Measurements from ENCODE around the gene SGK2. TPM values are rescaled to one million over a fixed set of nuclear protein-coding genes. Genes with fewer than 3 reads are reported as not detected.

Gene SGK2
- 0.90 TPM for polyA plus RNA-seq (ENCODE audit: insufficient read length)

DNA sequence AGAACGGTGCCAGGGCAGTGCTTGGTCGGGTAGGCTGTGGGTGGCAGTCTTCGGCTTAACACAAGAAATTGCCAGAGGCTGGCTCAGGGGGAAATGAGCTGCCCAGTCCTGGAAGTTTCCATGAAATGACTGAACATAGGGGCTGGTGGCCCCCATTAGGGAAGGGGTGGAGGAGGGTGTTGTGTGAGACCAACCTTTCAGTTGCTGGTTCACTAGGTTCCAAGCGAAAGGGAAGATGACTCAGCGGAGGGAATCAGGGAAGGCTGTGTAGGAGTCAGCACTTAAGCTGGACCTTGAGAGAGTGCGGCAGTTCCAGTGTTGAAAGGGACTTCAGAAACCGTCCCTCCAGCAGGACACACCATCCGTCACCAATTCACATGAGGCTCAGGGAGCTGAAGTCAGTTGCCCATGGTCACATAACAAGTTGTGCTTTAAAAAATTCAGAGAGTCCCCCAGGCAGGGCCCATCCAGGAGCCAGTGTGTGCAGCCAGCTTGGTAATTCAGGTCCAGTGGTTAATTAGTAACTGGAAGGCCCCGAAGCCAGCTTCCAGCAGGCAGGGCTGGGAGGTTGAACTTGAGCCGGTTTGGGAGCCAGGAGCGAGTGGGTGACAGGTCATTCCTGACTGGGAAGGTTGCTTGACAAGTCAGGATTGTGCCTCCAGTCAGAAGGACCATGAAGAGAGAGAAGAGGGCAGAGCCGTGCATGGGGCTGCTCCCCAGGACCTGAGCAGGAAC is at the start of gene SGK2:
Gene SGK2 (plus strand): TSS at position 616 of the 735 bp plus-strand sequence. CDS start 7,469 bp downstream, outside the sequence.
- no peak for DNase-seq

DNA sequence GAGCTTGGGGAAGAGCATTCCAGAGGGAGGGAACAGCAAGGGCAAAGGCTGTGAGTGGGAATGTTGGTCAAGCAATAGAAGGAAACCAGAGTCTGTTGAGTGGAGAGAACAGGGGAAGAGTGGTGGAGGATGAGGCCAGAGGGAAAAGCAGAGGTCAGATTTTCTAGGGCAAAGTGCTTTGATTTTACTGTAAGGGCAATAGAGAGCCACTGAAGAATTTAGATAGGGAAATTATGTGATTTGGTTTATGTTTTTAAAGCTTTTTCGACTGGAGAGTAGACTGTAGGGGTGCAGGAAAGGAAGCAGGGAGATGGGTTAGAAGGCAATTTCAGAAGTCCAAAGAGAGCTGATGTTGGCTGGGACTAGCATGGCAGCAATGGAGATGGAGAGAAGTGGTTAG is 46.9 kb upstream of the SGK2 start:
- DNase-seq, result no peak

DNA sequence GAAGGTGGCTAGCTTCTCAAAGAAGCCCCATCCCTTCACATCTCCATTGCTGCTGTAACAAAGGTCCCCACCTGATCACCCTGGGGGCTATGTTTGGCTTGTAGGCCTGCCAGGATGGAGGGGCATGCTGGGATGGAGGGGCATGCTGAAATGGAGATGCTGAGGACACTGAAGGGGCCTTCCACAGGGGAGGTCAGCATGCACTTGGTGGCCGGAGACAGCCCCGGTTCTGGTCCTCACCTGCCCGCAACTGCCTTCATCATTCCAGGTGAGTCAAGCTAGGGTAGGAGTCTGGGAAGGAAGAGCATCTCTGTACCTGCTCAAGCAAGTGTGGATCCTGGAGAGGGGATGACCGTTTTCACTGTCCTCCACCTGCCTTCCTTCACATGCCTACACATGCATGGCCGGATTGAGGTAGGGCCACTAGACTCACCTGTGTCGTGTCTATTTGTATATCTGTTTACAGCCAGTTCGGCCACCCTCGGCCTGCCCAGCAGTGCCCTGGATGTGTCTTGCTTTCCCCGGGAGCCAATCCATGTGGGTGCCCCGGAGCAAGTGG is 45.4 kb upstream of the SGK2 start:
- no peak for DNase-seq

DNA sequence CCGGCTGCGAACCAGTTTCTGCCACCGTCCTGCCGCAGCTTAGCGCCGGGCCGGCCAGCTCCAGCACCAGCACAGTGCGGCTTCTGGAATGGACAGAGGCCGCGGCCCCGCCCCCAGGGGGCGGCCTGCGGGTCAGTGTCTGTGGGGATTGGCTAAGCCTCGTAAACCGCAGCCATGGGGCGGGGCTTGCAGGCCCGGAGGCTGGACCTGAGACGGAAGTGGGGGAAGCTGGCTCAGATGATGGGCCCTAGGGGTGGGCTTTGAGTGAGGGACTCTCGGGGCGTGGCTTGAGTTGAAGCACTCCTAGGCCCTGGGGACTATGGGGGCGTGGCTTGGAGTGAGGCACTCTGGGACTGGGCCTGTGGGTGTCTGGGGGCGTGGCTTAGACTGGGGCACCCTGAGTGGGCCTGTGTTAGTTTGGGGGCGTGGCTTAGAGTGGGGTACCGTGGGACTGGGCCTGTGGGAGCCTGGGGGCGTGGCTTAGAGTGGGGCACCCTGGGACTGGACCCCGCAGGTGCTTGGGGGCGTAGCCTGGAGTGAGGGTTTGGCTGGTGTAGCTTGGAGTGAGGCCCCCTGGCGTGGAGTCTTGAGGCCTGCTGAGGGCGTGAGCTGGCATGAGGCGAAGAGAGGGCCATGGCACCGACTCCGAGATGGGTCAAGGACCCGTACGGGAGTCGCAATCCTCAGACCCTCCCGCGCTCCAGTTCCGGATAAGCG is 44.7 kb upstream of the SGK2 start:
- peak; percentile 86 for DNase-seq

GRCh38 chr20:43514648-43514999 is 44.2 kb upstream of the SGK2 start:
- DNase-seq, result no peak

DNA sequence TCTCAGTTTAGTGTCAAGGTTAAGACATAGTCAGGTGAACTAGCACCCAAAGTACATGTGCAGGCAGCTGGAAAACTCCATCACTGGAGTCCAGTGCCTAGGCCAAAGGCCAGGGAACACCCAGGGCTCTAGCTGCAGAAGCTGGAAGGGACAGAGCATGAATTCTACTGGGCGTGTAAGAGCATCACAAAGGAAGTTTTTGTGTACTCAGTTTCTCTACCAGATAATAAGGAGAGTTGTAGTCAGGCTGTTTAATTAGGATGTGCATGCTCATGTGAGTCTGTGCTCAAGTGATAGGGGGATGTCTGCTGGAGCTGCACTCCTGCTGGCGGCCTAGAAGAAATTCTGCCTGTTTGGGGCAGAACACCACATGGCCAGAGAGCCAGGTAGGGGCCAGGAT is 43.2 kb upstream of the SGK2 start:
- no peak for DNase-seq

DNA sequence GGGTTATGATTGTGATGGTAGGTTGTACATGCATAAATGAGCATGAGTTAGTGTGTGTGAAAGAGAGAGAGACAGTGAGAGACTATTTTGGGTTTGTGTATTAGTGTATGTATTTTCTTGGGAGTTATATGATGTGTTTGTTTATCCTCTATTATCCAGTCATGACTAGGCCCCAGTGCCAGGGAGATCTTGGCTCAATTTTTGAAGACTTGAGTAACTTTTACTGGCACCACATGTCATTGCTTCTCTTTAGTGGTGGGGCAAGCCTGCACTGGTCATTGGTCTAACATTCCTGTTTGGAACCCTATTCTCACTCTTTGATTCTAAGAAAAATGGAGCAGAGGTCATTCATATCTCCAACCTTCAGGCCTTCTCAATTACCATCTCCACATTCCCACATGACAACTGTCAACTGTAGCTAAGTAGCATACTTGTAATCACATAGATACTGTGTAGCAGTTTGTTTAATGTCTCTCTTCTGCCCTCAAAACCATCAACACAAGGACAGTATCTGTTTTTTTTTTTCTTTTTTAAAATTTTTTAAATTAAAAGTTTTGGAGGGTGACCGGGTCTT is 42.5 kb upstream of the SGK2 start:
- no peak for DNase-seq

DNA sequence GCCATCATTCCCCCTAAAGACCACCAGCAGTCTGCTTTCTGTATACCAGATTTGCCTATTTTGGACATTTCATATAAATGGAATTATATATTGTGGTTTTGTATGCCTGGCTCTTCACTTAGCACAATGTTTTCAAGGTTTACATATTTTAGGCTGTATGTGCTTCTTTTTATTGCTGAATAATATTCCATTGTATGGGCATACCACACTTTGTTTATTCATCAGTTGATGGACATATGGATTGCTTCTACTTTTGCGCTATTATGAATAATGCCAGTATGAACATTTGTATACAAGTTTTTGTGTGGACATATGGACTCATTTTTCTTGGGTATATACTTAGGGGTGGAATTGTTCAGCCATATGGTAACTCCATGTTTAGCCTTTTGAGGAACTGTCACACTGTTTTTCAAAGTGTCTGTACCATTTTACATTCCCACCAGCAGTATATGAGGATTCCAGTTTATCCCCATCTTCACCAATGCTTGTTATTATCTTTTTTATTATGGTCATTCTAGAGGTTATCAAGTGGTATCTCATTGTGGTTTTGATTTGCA is 38.7 kb upstream of the SGK2 start:
- DNase-seq, result no peak

- DNase-seq, result no peak
These were observed 33.8 kb upstream of the SGK2 start for GRCh38 chr20:43525021-43525420.

- no peak for DNase-seq
These were observed 30.5 kb upstream of the SGK2 start for GRCh38 chr20:43528258-43528875.

DNA sequence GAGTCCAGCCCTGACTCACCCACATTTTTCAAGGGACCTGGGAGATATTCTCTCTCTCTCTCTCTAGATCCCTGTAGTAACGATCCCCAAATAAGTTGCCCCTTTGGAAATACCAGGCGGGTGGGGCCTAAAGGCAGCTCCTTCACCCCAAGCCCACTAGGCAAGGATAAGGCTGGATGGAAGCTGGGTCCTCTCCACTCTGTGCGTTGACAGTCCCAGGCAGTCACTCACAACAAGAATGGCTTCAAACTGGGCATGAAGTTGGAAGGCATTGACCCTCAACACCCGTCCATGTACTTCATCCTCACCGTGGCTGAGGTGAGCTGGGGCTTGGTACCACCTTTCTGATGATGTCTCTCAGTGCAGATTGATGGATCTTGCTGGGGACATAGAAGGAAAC is 29.8 kb upstream of the SGK2 start:
- no peak for DNase-seq

GRCh38 chr20:43529457-43530153 is 29.2 kb upstream of the SGK2 start:
- DNase-seq, result no peak

DNA sequence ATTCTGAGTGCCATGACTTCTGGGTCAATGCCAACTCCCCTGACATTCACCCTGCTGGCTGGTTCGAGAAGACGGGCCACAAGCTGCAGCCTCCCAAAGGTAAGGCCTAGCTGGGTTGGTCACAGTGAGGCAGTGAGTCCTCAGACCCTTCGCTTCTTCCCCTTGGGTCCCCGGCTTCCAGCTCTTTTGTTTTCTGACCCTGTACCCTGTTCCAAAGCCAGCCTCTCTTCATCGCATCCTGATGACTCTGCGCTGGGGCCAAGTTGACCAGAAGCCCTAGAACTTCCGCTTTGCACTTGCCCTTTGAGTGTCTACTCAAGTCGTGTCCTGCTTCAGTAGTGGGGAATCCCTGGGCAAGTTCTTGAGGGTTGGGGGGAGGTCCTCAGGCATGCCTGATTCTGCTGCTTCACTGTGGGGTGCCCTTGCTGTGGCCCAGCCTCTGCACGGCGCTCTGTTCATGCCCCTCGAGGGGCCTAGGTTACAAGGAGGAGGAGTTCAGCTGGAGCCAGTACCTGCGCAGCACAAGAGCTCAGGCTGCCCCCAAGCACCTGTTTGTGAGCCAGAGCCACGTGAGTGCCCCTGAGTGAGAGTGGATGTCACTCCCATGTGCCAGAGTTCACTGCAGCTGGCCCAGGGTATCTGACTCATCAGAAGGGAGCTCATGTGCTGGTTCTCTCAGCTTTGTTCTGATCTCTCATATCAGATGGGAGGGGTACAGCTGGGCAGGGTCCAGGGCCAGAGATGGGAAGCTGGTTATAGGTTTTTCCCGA is 28.3 kb upstream of the SGK2 start:
- DNase-seq, result no peak

- no peak for DNase-seq
These were observed 27.8 kb upstream of the SGK2 start for GRCh38 chr20:43531091-43531443.

DNA sequence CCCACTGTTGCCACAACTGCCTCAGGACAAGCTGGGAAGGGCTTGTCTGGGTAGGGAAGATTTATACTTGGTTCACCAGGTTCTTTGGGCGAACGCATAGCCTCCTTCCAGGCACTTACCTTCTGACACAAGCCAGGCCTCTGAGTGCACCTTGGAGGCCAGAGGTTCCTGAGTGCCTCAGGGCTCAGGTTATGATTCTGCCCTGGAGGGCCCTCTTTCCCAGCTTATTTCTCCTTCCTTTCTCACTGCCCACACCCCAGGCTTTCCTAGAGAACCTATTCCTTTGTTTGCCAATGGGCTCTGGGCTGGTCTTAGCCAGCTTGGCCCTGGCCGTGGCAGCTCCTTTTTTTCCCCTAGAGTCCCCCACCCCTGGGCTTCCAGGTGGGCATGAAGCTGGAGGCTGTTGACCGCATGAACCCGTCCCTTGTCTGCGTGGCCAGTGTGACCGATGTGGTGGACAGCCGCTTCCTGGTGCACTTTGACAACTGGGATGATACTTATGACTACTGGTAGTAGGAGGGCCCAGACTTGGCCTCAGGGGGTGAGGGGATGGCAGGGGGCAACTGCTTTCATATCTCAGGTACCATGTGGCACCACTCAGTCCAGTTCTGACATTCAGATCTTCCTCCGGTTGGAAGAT is 26.3 kb upstream of the SGK2 start:
- DNase-seq, result no peak

DNA sequence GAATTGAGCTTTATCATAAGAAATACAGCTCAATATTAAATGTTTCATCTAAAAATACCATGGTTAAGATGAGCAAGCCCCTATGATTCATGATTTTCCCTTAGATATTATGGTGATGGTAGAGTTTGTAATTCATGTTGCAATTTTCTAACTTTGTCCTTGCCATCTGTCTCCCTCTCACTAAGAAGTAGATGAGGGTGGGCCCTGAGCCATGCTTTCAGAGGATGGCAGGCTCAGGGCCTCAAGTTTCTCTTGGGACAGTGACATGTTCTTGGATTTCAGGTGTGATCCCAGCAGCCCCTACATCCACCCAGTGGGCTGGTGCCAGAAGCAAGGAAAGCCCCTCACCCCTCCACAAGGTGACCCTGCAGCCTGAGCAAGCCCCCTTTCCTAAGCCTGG is 25.8 kb upstream of the SGK2 start:
- DNase-seq, result no peak

- DNase-seq, result no peak
These were observed 24.8 kb upstream of the SGK2 start for GRCh38 chr20:43534016-43534415.

- no peak for DNase-seq
These were observed 24.0 kb upstream of the SGK2 start for GRCh38 chr20:43534791-43535350.

GRCh38 chr20:43535370-43536004 is 23.3 kb upstream of the SGK2 start:
- no peak for DNase-seq

Data from hindlimb muscle (tissue), 1 donor.